Left lung (tissue), 10 donors: ENCODE results near the gene EPS8. TPM values are rescaled to one million over a fixed set of nuclear protein-coding genes. Genes with fewer than 3 reads are reported as not detected.
A peak's percentile ranks its signal among the peaks of the same experiment; 100 is the strongest.

ENCODE experiments used
- ATAC-seq: fragments of 200-7000 bp; cut with Tn5 transposase; one replicate; pipeline ENCODE4 v1.9.1; 2020; ENCODE audit warnings: moderate library complexity
- DNase-seq, 4 donors: peaks; one replicate each; pipeline ENCODE4 v3.0.0-alpha.2; 2013 to 2020
- H3K27ac ChIP-seq, 2 donors: fragments of 200-600 bp; sonication (generic) in 1 of 2; one replicate each; pipeline versions ENCODE4 v1.5.0 to v1.8.0; 2020 to 2021
- H3K27me3 ChIP-seq, 2 donors: fragments of 200-600 bp; sonication (generic) in 1 of 2; one replicate each; pipeline versions ENCODE4 v1.5.0 to v1.8.0; 2020 to 2021
- H3K36me3 ChIP-seq, 2 donors: fragments of 200-600 bp; sonication (generic) in 1 of 2; one replicate each; pipeline versions ENCODE4 v1.5.0 to v1.8.0; 2020 to 2021
- H3K4me1 ChIP-seq, 2 donors: fragments of 200-600 bp; one replicate each; pipeline ENCODE4 v1.8.0; 2021
- H3K4me3 ChIP-seq, 2 donors: fragments of 200-600 bp; sonication (generic) in 1 of 2; one replicate each; pipeline versions ENCODE4 v1.5.0 to v1.8.0; 2020 to 2021; ENCODE audit warnings: mild to moderate bottlenecking in 1 of 2
- H3K9me3 ChIP-seq, 2 donors: fragments of 200-600 bp; sonication (generic) in 1 of 2; one replicate each; pipeline versions ENCODE4 v1.5.0 to v1.8.0; 2020 to 2021
- CTCF ChIP-seq, 2 donors: fragments of 200-600 bp; sonication (generic) in 1 of 2; IDR thresholded peaks; one replicate each; pipeline versions ENCODE4 v1.5.0 to v1.8.0; 2021; ENCODE audit warnings: antibody characterized with exemption in 2 of 2
- intact Hi-C, 2 donors: fragments of 100-400 bp; cut with DNase I; formaldehyde crosslinking; loops; one replicate each; pipeline versions ENCODE4 v1.11.2 to v1.14.2; 2022
- polyA plus RNA-seq, 6 donors: library from polyadenylated mRNA; unstranded; fragments of 120-200 nt; gene quantifications; one replicate each; pipeline ENCODE4 v1.2.1, GENCODE V29; 2013; ENCODE audit not compliant: insufficient read length in 6 of 6
- total RNA-seq, 2 donors: library from RNA; stranded (reverse); fragmentation: NEBNext Ultra II Directional; extraction: Animal tissue kit (Norgen Biotek cat#: 25700); gene quantifications; one replicate each; pipeline ENCODE4 v1.2.1, GENCODE V29; 2021
- donor health status: DM: no; HTN: yes; CAD: no.
- donor health status: DM: no; HTN: no; CAD: no.

EPS8 gene
- total and polyA plus RNA-seq, 8 donors, result 29.0 to 64.8 (median 42.6) TPM

- ATAC-seq (no peak), DNase-seq (no peak)
- H3K27ac ChIP-seq, result no peak overlapping the region
- intact Hi-C loops, result no loop called here
- H3K27me3 ChIP-seq, result no peaks in the 10 kb centered on the region
- TF ChIP-seq CTCF (IDR thresholded peaks at IDR 0.05), result no peak
- H3K9me3 ChIP-seq, result no peaks in the 10 kb centered on the region
- no peak overlapping the region for H3K4me3 ChIP-seq
- no peaks in the 10 kb centered on the region for H3K36me3 ChIP-seq
- H3K4me1 ChIP-seq, result no peaks in the 10 kb centered on the region
Measured at GRCh38 chr12:15583804-15584203, 205.4 kb downstream of the EPS8 start.

- DNase-seq, result no peak
- no peak for ATAC-seq
- no peaks in the 10 kb centered on the region for H3K4me1 ChIP-seq
- H3K4me3 ChIP-seq, result no peak overlapping the region
- no peaks in the 10 kb centered on the region for H3K27me3 ChIP-seq
- no peaks in the 10 kb centered on the region for H3K9me3 ChIP-seq
- H3K27ac ChIP-seq, result no peak overlapping the region
- H3K36me3 ChIP-seq, result no peaks in the 10 kb centered on the region
- intact Hi-C loops, result no loop called here
- TF ChIP-seq CTCF (IDR thresholded peaks at IDR 0.05), result no peak
Measured at GRCh38 chr12:15581006-15581405, 208.2 kb downstream of the EPS8 start.

- no peak for DNase-seq
- no peaks in the 10 kb centered on the region for H3K36me3 ChIP-seq
- H3K4me3 ChIP-seq, result no peak overlapping the region
- intact Hi-C loops, result no loop called here
- H3K9me3 ChIP-seq, result no peaks in the 10 kb centered on the region
- no peak for ATAC-seq
- no peak overlapping the region for H3K27ac ChIP-seq
- TF ChIP-seq CTCF (IDR thresholded peaks at IDR 0.05), result no peak
- no peaks in the 10 kb centered on the region for H3K4me1 ChIP-seq
- H3K27me3 ChIP-seq, result no peaks in the 10 kb centered on the region
Measured at GRCh38 chr12:15580431-15580830, 208.8 kb downstream of the EPS8 start.

- intact Hi-C loops, result no loop called here
- Histone ChIP-seq H3K36me3 (no peaks in the 10 kb centered on the region), H3K9me3 (no peaks in the 10 kb centered on the region), H3K27ac (no peak overlapping the region), H3K27me3 (no peaks in the 10 kb centered on the region), H3K4me1 (peaks cover 0 to 5% of the 10 kb centered on the region in 2 donors), H3K4me3 (no peak overlapping the region)
- no peak for TF ChIP-seq CTCF (IDR thresholded peaks at IDR 0.05)
- peak in 2 of 4 donors; percentile 28 to 41 for DNase-seq
- no peak for ATAC-seq
Measured at GRCh38 chr12:15575671-15576541, 213.3 kb downstream of the EPS8 start.

GRCh38 chr12:15574353-15574752 is 214.8 kb downstream of the EPS8 start:
- Histone ChIP-seq H3K36me3 (no peaks in the 10 kb centered on the region), H3K4me1 (peaks cover 0 to 10% of the 10 kb centered on the region in 2 donors), H3K27me3 (no peaks in the 10 kb centered on the region), H3K9me3 (no peaks in the 10 kb centered on the region), H3K27ac (no peak overlapping the region), H3K4me3 (no peak overlapping the region)
- no peak for TF ChIP-seq CTCF (IDR thresholded peaks at IDR 0.05)
- intact Hi-C loops, result no loop called here
- DNase-seq (no peak), ATAC-seq (no peak)

Other genes starting within 250 kb of the EPS8 start
- 100 to 1,000 TPM in 1 of 2 donors, 10 to 100 TPM in 1; 84.2 to 101 TPM for gene STRAP, start 93.0 kb upstream of the EPS8 start, total RNA-seq
- 100 to 1,000 TPM; 122 to 147 (median 135) TPM for gene STRAP, start 93.0 kb upstream of the EPS8 start, polyA plus RNA-seq
- gene DERA, start 121.9 kb upstream of the EPS8 start, total RNA-seq, result 10 to 100 TPM; 36.1 to 37.3 TPM
- 10 to 100 TPM; 26.4 to 33.9 (median 30.1) TPM for gene DERA, start 121.9 kb upstream of the EPS8 start, polyA plus RNA-seq